GM19099 (cell line): ENCODE measurements around the gene SURF4.

Source experiments
- POLR2A ChIP-seq: IDR thresholded peaks from 3 replicates; pipeline ENCODE4 v1.6.1; 2011; ENCODE audit warnings: low read depth; ENCODE audit not compliant: insufficient read length; ENCODE audit errors: extremely low read depth

The SURF4 gene

DNA sequence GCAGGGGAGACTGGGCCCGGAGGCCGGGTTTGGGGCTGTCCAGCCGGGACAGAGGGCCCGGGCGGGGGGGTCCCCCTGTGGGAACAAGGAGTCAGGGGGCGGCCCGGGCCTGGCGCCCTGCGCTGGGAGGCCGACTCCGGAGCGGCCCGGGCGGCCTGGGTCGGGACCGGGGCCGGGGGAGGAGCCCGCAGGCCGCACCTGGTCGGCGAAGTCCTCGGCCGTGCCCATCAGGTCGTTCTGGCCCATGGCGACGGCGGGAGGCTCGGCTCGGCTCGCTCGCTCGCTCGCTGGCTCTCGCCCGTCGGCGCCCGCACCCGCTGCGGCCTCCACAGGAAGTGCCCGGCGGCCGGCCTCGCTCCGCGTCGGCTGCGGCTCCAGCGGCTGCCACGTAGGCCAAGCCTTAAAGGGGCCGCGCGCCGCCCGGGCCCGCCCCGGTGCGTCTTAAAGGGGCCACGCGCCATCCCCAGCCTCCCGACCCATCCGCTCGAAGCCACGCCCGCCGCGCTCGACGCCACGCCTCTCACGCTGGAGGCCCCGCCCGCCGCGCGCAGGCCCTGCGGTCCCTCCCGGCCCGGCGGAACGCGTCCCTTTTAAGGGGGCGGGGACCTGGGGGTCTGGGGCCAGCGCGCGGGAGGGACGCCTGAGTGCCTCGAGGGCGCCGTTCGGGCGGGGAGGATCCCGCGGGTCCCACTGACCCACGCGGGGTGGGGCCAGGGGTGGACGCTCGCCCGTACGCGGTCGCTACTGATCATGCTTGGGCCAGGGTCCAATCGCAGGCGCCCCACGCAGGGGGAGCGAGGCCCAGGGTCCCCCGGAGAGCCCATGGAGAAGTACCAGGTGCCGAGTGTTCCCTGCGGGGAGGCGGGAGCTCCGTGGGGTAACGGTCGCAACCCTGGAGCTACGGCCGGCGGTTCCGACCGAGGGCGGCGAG is at the start of gene SURF4, which contains the start of gene STKLD1:
SURF4 (minus strand) TSS at position 337 of the 931 bp plus-strand sequence; CDS start at position 246, 91 bp downstream.
STKLD1 (plus strand) TSS at position 643 of the 931 bp plus-strand sequence; CDS start at position 751, 108 bp downstream.
- TF ChIP-seq POLR2A = peak; percentile 88

DNA sequence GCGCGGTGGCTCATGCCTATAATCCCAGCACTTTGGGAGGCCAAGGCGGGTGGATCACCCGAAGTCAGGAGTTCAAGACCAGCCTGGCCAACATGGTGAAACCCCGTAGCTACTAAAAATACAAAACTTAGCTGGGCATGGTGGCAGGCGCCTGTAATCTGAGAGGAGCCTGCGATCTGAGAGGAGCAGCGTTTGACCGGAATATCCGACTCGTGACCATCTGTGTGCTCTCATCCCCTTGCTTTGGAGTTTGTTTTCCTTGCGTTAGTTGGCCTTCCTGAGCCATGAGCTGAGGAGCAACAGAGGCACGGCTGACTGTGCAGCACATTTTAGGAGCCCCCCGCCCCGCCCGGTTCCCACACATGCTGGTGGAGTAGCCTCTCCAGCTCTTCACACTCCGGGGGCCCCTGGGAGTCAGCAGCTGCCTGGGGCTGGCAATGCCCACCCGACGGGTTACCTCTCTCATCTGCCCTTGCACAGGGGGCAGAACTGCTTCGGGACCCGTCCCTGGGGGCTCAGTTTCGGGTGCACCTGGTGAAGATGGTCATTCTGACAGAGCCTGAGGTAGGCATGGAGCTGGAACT is 49.3 kb upstream of the SURF4 start:
- TF ChIP-seq POLR2A = no peak

GRCh38 chr9:133424187-133424586 is 48.3 kb upstream of the SURF4 start:
- TF ChIP-seq POLR2A = no peak

- no peak for TF ChIP-seq POLR2A
These were observed 47.4 kb upstream of the SURF4 start for GRCh38 chr9:133423216-133423615.

- peak; percentile 25 for TF ChIP-seq POLR2A
These were observed 46.0 kb upstream of the SURF4 start, which contains the start of gene ADAMTS13 for GRCh38 chr9:133421615-133422542. Gene ADAMTS13 (plus strand): TSS chr9:133422367. CDS start chr9:133422444, 77 bp downstream.

DNA sequence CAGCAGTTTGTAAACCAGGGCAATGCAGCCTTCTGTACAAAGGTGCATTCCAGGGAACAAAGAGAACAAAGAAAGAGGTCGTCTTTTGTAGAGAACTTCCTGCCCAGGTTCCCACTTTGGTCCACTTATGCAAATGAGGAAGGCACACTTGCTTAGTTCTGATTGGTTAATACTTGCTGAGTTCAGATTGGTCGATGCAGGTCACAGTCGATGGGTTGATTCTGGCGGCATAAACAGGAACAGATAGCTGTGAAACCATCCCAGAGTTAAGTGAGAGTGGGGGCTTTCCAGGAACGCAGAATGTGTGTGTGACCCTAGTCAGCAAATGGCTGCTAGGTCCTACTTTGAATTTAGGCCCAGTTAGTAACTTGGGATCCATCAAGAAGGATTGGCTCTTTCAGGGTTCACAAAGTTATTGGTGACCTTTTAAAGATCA is 44.5 kb upstream of the SURF4 start:
- TF ChIP-seq POLR2A = no peak

GRCh38 chr9:133419005-133419404 is 43.1 kb upstream of the SURF4 start:
- no peak for TF ChIP-seq POLR2A

GRCh38 chr9:133417541-133418461 is 41.9 kb upstream of the SURF4 start, which contains the start of gene REXO4:
Gene REXO4 (minus strand): TSS chr9:133418010. CDS start chr9:133417844, 166 bp downstream.
- TF ChIP-seq POLR2A = peak; percentile 78

- no peak for TF ChIP-seq POLR2A
These were observed 39.3 kb upstream of the SURF4 start for GRCh38 chr9:133415170-133415569.

DNA sequence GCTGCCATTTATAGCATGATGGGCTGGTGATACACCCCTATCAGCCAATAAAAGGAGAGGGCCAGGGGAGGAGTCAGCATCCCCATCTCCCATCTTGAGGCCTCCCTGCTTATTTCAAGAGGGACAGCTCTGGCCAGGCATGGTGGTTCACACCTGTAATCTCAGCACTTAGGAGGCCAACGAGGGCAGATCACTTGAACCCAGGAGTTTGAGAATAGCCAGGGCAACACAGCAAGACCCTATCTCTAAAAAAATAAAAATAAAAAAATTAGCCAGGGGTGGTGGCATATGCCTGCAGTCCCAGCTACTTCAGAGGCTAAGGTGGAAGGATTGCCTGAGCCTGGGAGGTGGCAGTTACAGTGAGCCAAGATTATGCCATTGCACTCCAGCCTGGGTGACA is 32.2 kb upstream of the SURF4 start:
- TF ChIP-seq POLR2A = no peak

GRCh38 chr9:133406480-133407307 is 30.8 kb upstream of the SURF4 start:
- TF ChIP-seq POLR2A = no peak

DNA sequence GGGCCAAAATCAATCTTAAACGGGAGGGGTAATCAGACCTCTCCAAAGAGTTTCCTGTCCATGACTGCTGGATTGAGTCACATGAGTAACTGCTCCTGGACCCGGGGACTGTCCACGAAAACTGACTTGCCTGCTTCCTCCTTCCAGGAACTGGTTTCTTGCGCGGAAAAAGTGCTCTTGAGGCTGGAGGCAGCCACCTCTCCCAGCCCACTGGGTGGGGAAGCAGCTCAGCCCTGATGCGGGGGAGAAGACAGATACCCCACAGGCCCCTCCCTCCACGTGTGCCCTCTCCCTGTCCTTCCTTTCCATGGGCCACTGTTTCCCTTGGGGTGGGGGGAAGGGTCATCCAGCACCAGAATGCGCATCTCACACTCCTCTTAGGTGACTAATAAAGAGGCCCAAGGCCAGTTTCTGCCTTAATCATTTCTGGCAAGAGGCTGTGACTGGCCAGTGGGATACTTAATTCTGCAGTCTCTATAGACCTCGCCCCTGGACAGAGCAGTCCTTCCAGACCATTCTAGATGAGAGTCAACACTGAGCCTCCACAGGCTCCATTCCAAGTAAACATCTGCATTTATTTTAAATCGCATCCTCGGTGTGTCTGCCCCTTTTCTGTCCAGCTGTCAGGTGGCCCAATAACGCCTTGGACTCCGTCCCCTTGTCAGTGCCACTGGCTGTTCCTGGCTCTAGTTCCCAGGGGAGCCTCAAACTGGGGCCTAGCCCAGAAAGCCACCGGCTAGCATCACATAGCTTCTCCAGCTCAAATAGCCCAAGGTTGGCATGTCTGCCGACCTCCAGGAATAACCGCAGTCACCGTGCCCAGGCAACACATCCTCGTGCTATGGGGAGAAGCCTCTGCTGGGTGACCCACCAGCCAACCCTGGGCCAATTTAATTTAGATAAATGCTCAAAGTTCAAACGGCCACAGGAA is 29.9 kb upstream of the SURF4 start:
- no peak for TF ChIP-seq POLR2A
